Measurements from ENCODE around the gene KRT14. TPM values are rescaled to one million over a fixed set of nuclear protein-coding genes. Genes with fewer than 3 reads are reported as not detected.

KRT14 gene
- total and polyA plus RNA-seq, 11 donors = 0.23 to 0.38 TPM; not detected in 9

GRCh38 chr17:41534899-41535546 lies 51.7 kb downstream of the KRT14 start:
- WGBS, 4 donors = 69 to 72% (median 70%) methylated on average over 7 of the region's 7 CpGs
- Histone ChIP-seq H3K27ac (no peak overlapping the region), H3K4me3 (no peak overlapping the region), H3K36me3 (no peaks in the 10 kb centered on the region), H3K27me3 (peaks cover 0 to 56% (median 27%) of the 10 kb centered on the region in 9 donors), H3K4me1 (no peaks in the 10 kb centered on the region), H3K9me3 (no peaks in the 10 kb centered on the region)
- ATAC-seq (no peak), DNase-seq (peak in 1 of 5 donors; percentile 28)
- no peak for TF ChIP-seq POLR2A (IDR thresholded peaks at IDR 0.05)
- TF ChIP-seq, protein P1, sequence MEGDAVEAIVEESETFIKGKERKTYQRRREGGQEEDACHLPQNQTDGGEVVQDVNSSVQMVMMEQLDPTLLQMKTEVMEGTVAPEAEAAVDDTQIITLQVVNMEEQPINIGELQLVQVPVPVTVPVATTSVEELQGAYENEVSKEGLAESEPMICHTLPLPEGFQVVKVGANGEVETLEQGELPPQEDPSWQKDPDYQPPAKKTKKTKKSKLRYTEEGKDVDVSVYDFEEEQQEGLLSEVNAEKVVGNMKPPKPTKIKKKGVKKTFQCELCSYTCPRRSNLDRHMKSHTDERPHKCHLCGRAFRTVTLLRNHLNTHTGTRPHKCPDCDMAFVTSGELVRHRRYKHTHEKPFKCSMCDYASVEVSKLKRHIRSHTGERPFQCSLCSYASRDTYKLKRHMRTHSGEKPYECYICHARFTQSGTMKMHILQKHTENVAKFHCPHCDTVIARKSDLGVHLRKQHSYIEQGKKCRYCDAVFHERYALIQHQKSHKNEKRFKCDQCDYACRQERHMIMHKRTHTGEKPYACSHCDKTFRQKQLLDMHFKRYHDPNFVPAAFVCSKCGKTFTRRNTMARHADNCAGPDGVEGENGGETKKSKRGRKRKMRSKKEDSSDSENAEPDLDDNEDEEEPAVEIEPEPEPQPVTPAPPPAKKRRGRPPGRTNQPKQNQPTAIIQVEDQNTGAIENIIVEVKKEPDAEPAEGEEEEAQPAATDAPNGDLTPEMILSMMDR (IDR thresholded peaks at IDR 0.05) = no peak
- intact Hi-C loops (cut with DNase I) = no loop called here

GRCh38 chr17:41533613-41534012 lies 53.1 kb downstream of the KRT14 start:
- H3K36me3 ChIP-seq = no peaks in the 10 kb centered on the region
- no peak for DNase-seq
- TF ChIP-seq POLR2A (IDR thresholded peaks at IDR 0.05) = no peak
- TF ChIP-seq, protein P1 (IDR thresholded peaks at IDR 0.05) = no peak
- no peaks in the 10 kb centered on the region for H3K4me1 ChIP-seq
- H3K4me3 ChIP-seq = no peak overlapping the region
- WGBS, 4 donors = 80 to 85% (median 83%) methylated on average over 7 of the region's 7 CpGs
- peaks cover 0 to 70% (median 36%) of the 10 kb centered on the region in 9 donors for H3K27me3 ChIP-seq
- no peaks in the 10 kb centered on the region for H3K9me3 ChIP-seq
- no peak overlapping the region for H3K27ac ChIP-seq
- no peak for ATAC-seq
- intact Hi-C loops (cut with DNase I) = no loop called here

DNA sequence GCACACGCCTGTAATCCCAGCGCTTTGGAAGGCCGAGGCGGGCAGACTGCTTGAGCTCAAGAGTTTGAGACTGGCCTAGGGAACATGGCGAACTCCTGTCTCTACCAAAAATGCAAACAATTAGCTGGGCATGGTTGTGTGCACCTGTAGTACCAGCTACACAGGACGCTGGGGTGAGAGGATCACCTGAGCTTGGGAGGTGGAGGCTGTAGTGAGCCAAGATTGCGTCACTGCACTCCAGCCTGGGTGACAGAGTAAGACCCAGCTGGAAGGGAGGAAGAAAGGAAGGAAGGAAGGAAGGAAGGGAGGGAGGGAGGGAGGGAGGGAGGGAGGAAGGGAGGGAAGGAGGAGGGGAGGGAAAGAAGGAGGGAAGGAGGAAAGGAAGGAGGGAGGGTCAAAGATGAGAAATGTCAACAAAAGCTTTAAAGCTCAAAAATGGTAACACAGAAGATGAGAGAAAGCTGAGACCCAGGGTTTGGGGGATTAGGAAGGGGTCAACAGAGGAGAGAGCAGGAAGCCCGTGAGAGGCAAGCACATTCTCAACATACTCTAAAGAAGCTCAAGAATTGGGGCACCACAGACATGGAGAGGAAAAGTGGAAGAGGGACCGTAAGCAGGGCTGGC lies 53.6 kb downstream of the KRT14 start:
- Histone ChIP-seq H3K36me3 (no peaks in the 10 kb centered on the region), H3K27ac (no peak overlapping the region), H3K4me1 (peaks cover 0 to 4% (median 1%) of the 10 kb centered on the region in 12 donors), H3K9me3 (no peaks in the 10 kb centered on the region), H3K27me3 (peaks cover 4 to 75% (median 41%) of the 10 kb centered on the region in 9 donors), H3K4me3 (no peak overlapping the region)
- TF ChIP-seq POLR2A (IDR thresholded peaks at IDR 0.05) = no peak
- TF ChIP-seq, protein P1 (IDR thresholded peaks at IDR 0.05) = no peak
- ATAC-seq (no peak), DNase-seq (peak in 1 of 5 donors; percentile 3)
- WGBS, 4 donors = 77 to 85% (median 79%) methylated on average over 9 of the region's 9 CpGs
- intact Hi-C loops (cut with DNase I) = no loop called here

Other genes starting within 250 kb of the KRT14 start
- gene KRT33A, start 236.1 kb downstream of the KRT14 start, total RNA-seq = not detected
- not detected for gene KRT33A, start 236.1 kb downstream of the KRT14 start, polyA plus RNA-seq
- not detected for gene KRT33B, start 217.1 kb downstream of the KRT14 start, total RNA-seq
- not detected for gene KRT33B, start 217.1 kb downstream of the KRT14 start, polyA plus RNA-seq
- gene KRT34, start 204.6 kb downstream of the KRT14 start, total RNA-seq = not detected
- gene KRT34, start 204.6 kb downstream of the KRT14 start, polyA plus RNA-seq = not detected
- gene KRT31, start 189.3 kb downstream of the KRT14 start, total RNA-seq = not detected
- gene KRT31, start 189.3 kb downstream of the KRT14 start, polyA plus RNA-seq = not detected
- gene KRT37, start 162.3 kb downstream of the KRT14 start, total RNA-seq = not detected
- gene KRT37, start 162.3 kb downstream of the KRT14 start, polyA plus RNA-seq = not detected
- gene KRT38, start 145.9 kb downstream of the KRT14 start, total RNA-seq = not detected
- not detected for gene KRT38, start 145.9 kb downstream of the KRT14 start, polyA plus RNA-seq
- under 1 TPM in 3 of 9 donors, not detected in 6; 0.16 to 0.27 (median 0.16) TPM for gene KRT32, start 119.5 kb downstream of the KRT14 start, total RNA-seq
- gene KRT32, start 119.5 kb downstream of the KRT14 start, polyA plus RNA-seq = under 1 TPM in 1 of 2 donors, not detected in 1; 0.26 TPM
- gene KRT35, start 105.7 kb downstream of the KRT14 start, total RNA-seq = not detected
- not detected for gene KRT35, start 105.7 kb downstream of the KRT14 start, polyA plus RNA-seq
- gene KRT36, start 97.0 kb downstream of the KRT14 start, total RNA-seq = not detected
- not detected for gene KRT36, start 97.0 kb downstream of the KRT14 start, polyA plus RNA-seq
- under 1 TPM in 1 of 9 donors, not detected in 8; 0.31 TPM for gene KRT13, start 81.3 kb downstream of the KRT14 start, total RNA-seq
- 1 to 10 TPM in 1 of 2 donors, not detected in 1; 4.1 TPM for gene KRT13, start 81.3 kb downstream of the KRT14 start, polyA plus RNA-seq
- gene KRT15, start 68.0 kb downstream of the KRT14 start, total RNA-seq = under 1 TPM in 1 of 9 donors, not detected in 8; 0.36 TPM
- gene KRT15, start 68.0 kb downstream of the KRT14 start, polyA plus RNA-seq = under 1 TPM in 1 of 2 donors, not detected in 1; 0.14 TPM
- gene KRT19, start 58.6 kb downstream of the KRT14 start, total RNA-seq = 100 to 1,000 TPM in 1 of 9 donors, under 1 TPM in 8; 0.40 to 163 (median 0.75) TPM
- 1 to 10 TPM; 1.6 to 2.1 TPM for gene KRT19, start 58.6 kb downstream of the KRT14 start, polyA plus RNA-seq
- not detected for gene KRT9, start 14.8 kb downstream of the KRT14 start, total RNA-seq
- not detected for gene KRT9, start 14.8 kb downstream of the KRT14 start, polyA plus RNA-seq
- gene KRT16, start 25.9 kb upstream of the KRT14 start, total RNA-seq = not detected
- gene KRT16, start 25.9 kb upstream of the KRT14 start, polyA plus RNA-seq = under 1 TPM in 1 of 2 donors, not detected in 1; 0.06 TPM
- under 1 TPM in 1 of 9 donors, not detected in 8; 0.60 TPM for gene KRT17, start 37.7 kb upstream of the KRT14 start, total RNA-seq
- gene KRT17, start 37.7 kb upstream of the KRT14 start, polyA plus RNA-seq = not detected
- 1,000 to 10,000 TPM in 6 of 9 donors, 100 to 1,000 TPM in 3; 402 to 1,338 (median 1,177) TPM for gene EIF1, start 102.0 kb upstream of the KRT14 start, total RNA-seq
- 1,000 to 10,000 TPM in 1 of 2 donors, 100 to 1,000 TPM in 1; 911 to 1,001 TPM for gene EIF1, start 102.0 kb upstream of the KRT14 start, polyA plus RNA-seq
- gene GAST, start 125.4 kb upstream of the KRT14 start, total RNA-seq = not detected
- not detected for gene GAST, start 125.4 kb upstream of the KRT14 start, polyA plus RNA-seq
- under 1 TPM in 4 of 9 donors, not detected in 5; 0.07 to 0.35 (median 0.10) TPM for gene HAP1, start 147.7 kb upstream of the KRT14 start, total RNA-seq
- gene HAP1, start 147.7 kb upstream of the KRT14 start, polyA plus RNA-seq = under 1 TPM in 1 of 2 donors, not detected in 1; 0.10 TPM
- gene JUP, start 199.8 kb upstream of the KRT14 start, total RNA-seq = 100 to 1,000 TPM; 143 to 503 (median 166) TPM
- 100 to 1,000 TPM in 1 of 2 donors, 10 to 100 TPM in 1; 94.6 to 148 TPM for gene JUP, start 199.8 kb upstream of the KRT14 start, polyA plus RNA-seq
- gene P3H4, start 225.1 kb upstream of the KRT14 start, total RNA-seq = 10 to 100 TPM in 1 of 9 donors, 1 to 10 TPM in 8; 2.2 to 10.1 (median 5.3) TPM
- 1 to 10 TPM; 4.2 to 9.4 TPM for gene P3H4, start 225.1 kb upstream of the KRT14 start, polyA plus RNA-seq
- 10 to 100 TPM in 5 of 9 donors, 1 to 10 TPM in 4; 6.5 to 40.4 (median 12.5) TPM for gene FKBP10, start 226.1 kb upstream of the KRT14 start, total RNA-seq
- gene FKBP10, start 226.1 kb upstream of the KRT14 start, polyA plus RNA-seq = 10 to 100 TPM; 11.4 to 25.2 TPM
- gene NT5C3B, start 249.3 kb upstream of the KRT14 start, total RNA-seq = 10 to 100 TPM; 16.0 to 26.7 (median 24.1) TPM
- gene NT5C3B, start 249.3 kb upstream of the KRT14 start, polyA plus RNA-seq = 10 to 100 TPM; 30.0 to 50.9 TPM

Data from heart left ventricle (tissue), 16 donors.